ENCODE measurements around the gene PACSIN2. TPM values are rescaled to one million over a fixed set of nuclear protein-coding genes. Genes with fewer than 3 reads are reported as not detected.

Gene PACSIN2
- total and polyA plus RNA-seq, 2 donors, result 31.6 to 61.8 TPM

Other genes with a start within 250 kb of the PACSIN2 start
- 59.6 TPM for gene ARFGAP3, start 157.9 kb downstream of the PACSIN2 start, total RNA-seq
- 33.1 TPM for gene ARFGAP3, start 157.9 kb downstream of the PACSIN2 start, polyA plus RNA-seq
- 7.6 TPM for gene TTLL1, start 74.2 kb upstream of the PACSIN2 start, total RNA-seq
- 8.9 TPM for gene TTLL1, start 74.2 kb upstream of the PACSIN2 start, polyA plus RNA-seq
- gene BIK, start 95.6 kb upstream of the PACSIN2 start, total RNA-seq, result 2.5 TPM
- gene BIK, start 95.6 kb upstream of the PACSIN2 start, polyA plus RNA-seq, result 0.79 TPM
- 6.3 TPM for gene MCAT, start 128.2 kb upstream of the PACSIN2 start, total RNA-seq
- gene MCAT, start 128.2 kb upstream of the PACSIN2 start, polyA plus RNA-seq, result 20.9 TPM
- 57.6 TPM for gene TSPO, start 136.4 kb upstream of the PACSIN2 start, total RNA-seq
- 211 TPM for gene TSPO, start 136.4 kb upstream of the PACSIN2 start, polyA plus RNA-seq
- gene TTLL12, start 172.0 kb upstream of the PACSIN2 start, total RNA-seq, result 8.1 TPM
- gene TTLL12, start 172.0 kb upstream of the PACSIN2 start, polyA plus RNA-seq, result 26.6 TPM